HG03103 (cell line): Measurements from ENCODE around the gene MON2.

Experiments used
- ATAC-seq: cut with Tn5 transposase; IDR thresholded peaks from one replicate; pipeline ENCODE4 v1.9.1; 2021; ENCODE audit warnings: low read depth; ENCODE audit not compliant: unreplicated experiment

The MON2 gene

DNA sequence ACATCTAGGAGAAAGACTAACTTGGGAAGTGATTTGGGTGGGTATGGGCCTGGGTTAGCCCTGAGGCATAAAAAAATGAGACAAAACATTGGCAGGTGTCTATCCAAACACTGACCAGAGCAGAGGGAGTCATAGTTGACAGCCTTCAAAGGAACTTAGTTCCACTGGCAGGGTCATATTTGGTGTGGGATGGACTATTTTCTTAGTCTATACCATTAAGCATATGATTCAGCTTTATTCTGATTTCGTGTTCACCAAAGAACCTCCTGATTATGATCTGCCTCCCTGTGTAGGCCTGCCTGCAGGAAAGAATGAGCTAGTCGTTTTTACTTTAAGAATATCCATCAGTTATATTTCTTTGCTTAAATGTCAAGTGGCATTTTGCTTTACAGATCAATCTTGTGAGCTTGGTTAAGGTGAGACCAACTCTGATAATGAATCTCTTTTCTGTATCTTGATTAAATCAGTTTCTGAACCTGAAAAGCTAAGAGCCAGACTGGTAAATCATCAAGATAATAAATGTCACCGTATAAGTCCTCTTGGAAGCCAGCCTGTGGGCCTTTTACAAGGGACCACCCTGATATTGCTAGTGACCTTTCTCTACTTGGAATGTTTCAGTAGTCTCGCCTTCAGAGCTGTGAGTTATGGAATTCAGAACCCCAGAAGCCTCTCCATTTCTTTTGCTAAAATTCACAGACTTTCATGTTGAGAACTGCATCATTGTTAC, 182.9 kb downstream of the MON2 start:
- no peak for ATAC-seq
